Amniotic epithelial cell (primary cell): ENCODE results near the gene RAG2.

ENCODE experiments used
- DNase-seq: peaks from one replicate; pipeline ENCODE4 v3.0.0-alpha.2; 2010; ENCODE audit warnings: low read depth

RAG2 gene

GRCh38 chr11:36550385-36551115 lies 47.5 kb downstream of the RAG2 start:
- DNase-seq: no peak
